GM12892 (cell line): ENCODE data around the gene THADA.

Experiments used
- POLR2A ChIP-seq: IDR thresholded peaks from 2 replicates; pipeline ENCODE4 v1.6.1; 2011; ENCODE audit warnings: low read depth, low read length, control low read depth
- POLR2AphosphoS5 ChIP-seq: IDR thresholded peaks from 2 replicates; pipeline ENCODE4 v1.6.1; 2011; ENCODE audit warnings: low read depth, low read length, control low read depth
- TAF1 ChIP-seq: IDR thresholded peaks from 2 replicates; pipeline ENCODE4 v1.6.1; 2011; ENCODE audit warnings: low read depth, mild to moderate bottlenecking, control low read depth, low read length, borderline replicate concordance

GRCh38 chr2:43592443-43592842, 3.4 kb downstream of the THADA start:
- TF ChIP-seq TAF1 (no peak), POLR2A (no peak), POLR2AphosphoS5 (no peak)
